22Rv1 (cell line): ENCODE data around the gene GRIA4.

Experiments
- ZFX ChIP-seq: fragments of 450-650 bp; IDR thresholded peaks from 2 replicates; pipeline ENCODE4 v1.6.1; 2017; ENCODE audit warnings: antibody characterized with exemption, borderline replicate concordance
- TF ChIP-seq, protein P1 (sequence below): fragments of 450-650 bp; IDR thresholded peaks from 2 replicates; pipeline ENCODE4 v1.5.1; 2017; ENCODE audit warnings: mild to moderate bottlenecking

DNA sequence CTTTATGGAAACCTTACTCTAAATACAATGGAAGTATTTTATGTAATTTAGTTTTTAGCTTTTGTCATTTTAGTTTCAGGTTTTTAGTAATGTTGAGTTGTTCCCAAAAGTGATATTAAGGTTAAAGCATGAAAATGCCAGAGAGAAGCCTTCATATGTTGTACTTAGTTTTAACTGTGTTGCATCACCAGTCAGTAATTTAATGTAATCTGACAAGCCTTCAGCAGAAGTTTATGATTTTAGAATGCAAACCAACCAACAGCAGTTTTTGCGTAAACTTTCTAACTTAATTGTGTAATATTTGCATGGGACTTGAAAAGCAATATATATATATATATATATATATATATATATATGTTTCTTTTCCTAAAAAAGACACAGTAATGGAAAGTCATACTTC, 301.6 kb downstream of the GRIA4 start:
- TF ChIP-seq, protein P1, sequence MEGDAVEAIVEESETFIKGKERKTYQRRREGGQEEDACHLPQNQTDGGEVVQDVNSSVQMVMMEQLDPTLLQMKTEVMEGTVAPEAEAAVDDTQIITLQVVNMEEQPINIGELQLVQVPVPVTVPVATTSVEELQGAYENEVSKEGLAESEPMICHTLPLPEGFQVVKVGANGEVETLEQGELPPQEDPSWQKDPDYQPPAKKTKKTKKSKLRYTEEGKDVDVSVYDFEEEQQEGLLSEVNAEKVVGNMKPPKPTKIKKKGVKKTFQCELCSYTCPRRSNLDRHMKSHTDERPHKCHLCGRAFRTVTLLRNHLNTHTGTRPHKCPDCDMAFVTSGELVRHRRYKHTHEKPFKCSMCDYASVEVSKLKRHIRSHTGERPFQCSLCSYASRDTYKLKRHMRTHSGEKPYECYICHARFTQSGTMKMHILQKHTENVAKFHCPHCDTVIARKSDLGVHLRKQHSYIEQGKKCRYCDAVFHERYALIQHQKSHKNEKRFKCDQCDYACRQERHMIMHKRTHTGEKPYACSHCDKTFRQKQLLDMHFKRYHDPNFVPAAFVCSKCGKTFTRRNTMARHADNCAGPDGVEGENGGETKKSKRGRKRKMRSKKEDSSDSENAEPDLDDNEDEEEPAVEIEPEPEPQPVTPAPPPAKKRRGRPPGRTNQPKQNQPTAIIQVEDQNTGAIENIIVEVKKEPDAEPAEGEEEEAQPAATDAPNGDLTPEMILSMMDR: no peak
- TF ChIP-seq ZFX: no peak
